AG09309 (cell line): ENCODE measurements around the gene AUTS2.

Experiments used
- DNase-seq: peaks from one replicate; pipeline ENCODE4 v3.0.0-alpha.2; 2010; ENCODE audit warnings: low read depth
- H3K4me3 ChIP-seq: 2 replicates; pipeline ENCODE4 v1.5.1; 2011; ENCODE audit warnings: mild to moderate bottlenecking, low read depth, low read length, moderate library complexity; ENCODE audit not compliant: control insufficient read depth
- CTCF ChIP-seq: IDR thresholded peaks from 2 replicates; pipeline ENCODE4 v1.5.1; 2011; ENCODE audit warnings: mild to moderate bottlenecking, low read depth, low read length, inconsistent platforms; ENCODE audit not compliant: insufficient read depth, control insufficient read depth; ENCODE audit errors: missing control alignments

AUTS2 gene

GRCh38 chr7:70790215-70791073 lies 1192.2 kb downstream of the AUTS2 start:
- no peak overlapping the region for H3K4me3 ChIP-seq
- no peak for DNase-seq
- no peak for TF ChIP-seq CTCF

- TF ChIP-seq CTCF: no peak
- no peak for DNase-seq
Measured at GRCh38 chr7:70791341-70791740, 1193.1 kb downstream of the AUTS2 start.

GRCh38 chr7:70793060-70793459 lies 1194.8 kb downstream of the AUTS2 start:
- TF ChIP-seq CTCF: no peak
- no peak overlapping the region for H3K4me3 ChIP-seq
- no peak for DNase-seq

More at GRCh38 chr7:70791341-70791740, 1193.1 kb downstream of the AUTS2 start:
- H3K4me3 ChIP-seq: no peak overlapping the region

GRCh38 chr7:70793821-70794220 lies 1195.5 kb downstream of the AUTS2 start:
- no peak for DNase-seq
- H3K4me3 ChIP-seq: no peak overlapping the region

GRCh38 chr7:70794962-70795361 lies 1196.7 kb downstream of the AUTS2 start:
- no peak overlapping the region for H3K4me3 ChIP-seq
- no peak for DNase-seq
- no peak for TF ChIP-seq CTCF

More at GRCh38 chr7:70793821-70794220, 1195.5 kb downstream of the AUTS2 start:
- no peak for TF ChIP-seq CTCF

- no peak for DNase-seq
- TF ChIP-seq CTCF: no peak
- H3K4me3 ChIP-seq: no peak overlapping the region
Measured at GRCh38 chr7:70795948-70796347, 1197.7 kb downstream of the AUTS2 start.
